ENCODE data around the gene PARD3.

Gene PARD3

GRCh38 chr10:34438741-34439140 lies 376.4 kb downstream of the PARD3 start:
- no peak overlapping the region for H3K4me2 ChIP-seq (ENCODE audit: low read length)
- no peak overlapping the region for H3K27ac ChIP-seq
- H3K4me1 ChIP-seq, result peaks cover 5% of the 10 kb centered on the region
- no peaks in the 10 kb centered on the region for H3K36me3 ChIP-seq (ENCODE audit: control insufficient read depth, insufficient read depth, low read length)
- TF ChIP-seq, protein P1, sequence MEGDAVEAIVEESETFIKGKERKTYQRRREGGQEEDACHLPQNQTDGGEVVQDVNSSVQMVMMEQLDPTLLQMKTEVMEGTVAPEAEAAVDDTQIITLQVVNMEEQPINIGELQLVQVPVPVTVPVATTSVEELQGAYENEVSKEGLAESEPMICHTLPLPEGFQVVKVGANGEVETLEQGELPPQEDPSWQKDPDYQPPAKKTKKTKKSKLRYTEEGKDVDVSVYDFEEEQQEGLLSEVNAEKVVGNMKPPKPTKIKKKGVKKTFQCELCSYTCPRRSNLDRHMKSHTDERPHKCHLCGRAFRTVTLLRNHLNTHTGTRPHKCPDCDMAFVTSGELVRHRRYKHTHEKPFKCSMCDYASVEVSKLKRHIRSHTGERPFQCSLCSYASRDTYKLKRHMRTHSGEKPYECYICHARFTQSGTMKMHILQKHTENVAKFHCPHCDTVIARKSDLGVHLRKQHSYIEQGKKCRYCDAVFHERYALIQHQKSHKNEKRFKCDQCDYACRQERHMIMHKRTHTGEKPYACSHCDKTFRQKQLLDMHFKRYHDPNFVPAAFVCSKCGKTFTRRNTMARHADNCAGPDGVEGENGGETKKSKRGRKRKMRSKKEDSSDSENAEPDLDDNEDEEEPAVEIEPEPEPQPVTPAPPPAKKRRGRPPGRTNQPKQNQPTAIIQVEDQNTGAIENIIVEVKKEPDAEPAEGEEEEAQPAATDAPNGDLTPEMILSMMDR (IDR thresholded peaks at IDR 0.05), result no peak
- H3K9me3 ChIP-seq (ENCODE audit: control insufficient read depth, low read length), result no peaks in the 10 kb centered on the region
- H3K27me3 ChIP-seq (ENCODE audit: control insufficient read depth, insufficient read depth, low read length), result no peaks in the 10 kb centered on the region
- no peak overlapping the region for H3K4me3 ChIP-seq (ENCODE audit: low read depth, low read length)
- no peaks in the 10 kb centered on the region for H3K79me2 ChIP-seq
- H3K9ac ChIP-seq, result no peak overlapping the region
- no peak overlapping the region for H2AFZ ChIP-seq

GRCh38 chr10:34437906-34438305 lies 377.2 kb downstream of the PARD3 start:
- Histone ChIP-seq H3K4me2 (ENCODE audit: low read length) (no peak overlapping the region), H3K4me1 (peaks cover 5% of the 10 kb centered on the region), H3K79me2 (no peaks in the 10 kb centered on the region), H2AFZ (no peak overlapping the region), H3K27me3 (ENCODE audit: control insufficient read depth, insufficient read depth, low read length) (no peaks in the 10 kb centered on the region), H3K4me3 (ENCODE audit: low read depth, low read length) (no peak overlapping the region), H3K27ac (no peak overlapping the region), H3K9me3 (ENCODE audit: control insufficient read depth, low read length) (no peaks in the 10 kb centered on the region), H3K36me3 (ENCODE audit: control insufficient read depth, insufficient read depth, low read length) (no peaks in the 10 kb centered on the region), H3K9ac (no peak overlapping the region)
- TF ChIP-seq, protein P1 (IDR thresholded peaks at IDR 0.05), result no peak

GRCh38 chr10:34434119-34434594 lies 380.9 kb downstream of the PARD3 start:
- Histone ChIP-seq H3K4me3 (ENCODE audit: low read depth, low read length) (no peak overlapping the region), H3K4me1 (peaks cover 5% of the 10 kb centered on the region), H3K9me3 (ENCODE audit: control insufficient read depth, low read length) (no peaks in the 10 kb centered on the region), H3K36me3 (ENCODE audit: control insufficient read depth, insufficient read depth, low read length) (no peaks in the 10 kb centered on the region), H3K79me2 (no peaks in the 10 kb centered on the region), H3K27me3 (ENCODE audit: control insufficient read depth, insufficient read depth, low read length) (no peaks in the 10 kb centered on the region), H2AFZ (no peak overlapping the region), H3K27ac (no peak overlapping the region), H3K4me2 (ENCODE audit: low read length) (no peak overlapping the region), H3K9ac (no peak overlapping the region)
- TF ChIP-seq, protein P1 (IDR thresholded peaks at IDR 0.05), result no peak

DNA sequence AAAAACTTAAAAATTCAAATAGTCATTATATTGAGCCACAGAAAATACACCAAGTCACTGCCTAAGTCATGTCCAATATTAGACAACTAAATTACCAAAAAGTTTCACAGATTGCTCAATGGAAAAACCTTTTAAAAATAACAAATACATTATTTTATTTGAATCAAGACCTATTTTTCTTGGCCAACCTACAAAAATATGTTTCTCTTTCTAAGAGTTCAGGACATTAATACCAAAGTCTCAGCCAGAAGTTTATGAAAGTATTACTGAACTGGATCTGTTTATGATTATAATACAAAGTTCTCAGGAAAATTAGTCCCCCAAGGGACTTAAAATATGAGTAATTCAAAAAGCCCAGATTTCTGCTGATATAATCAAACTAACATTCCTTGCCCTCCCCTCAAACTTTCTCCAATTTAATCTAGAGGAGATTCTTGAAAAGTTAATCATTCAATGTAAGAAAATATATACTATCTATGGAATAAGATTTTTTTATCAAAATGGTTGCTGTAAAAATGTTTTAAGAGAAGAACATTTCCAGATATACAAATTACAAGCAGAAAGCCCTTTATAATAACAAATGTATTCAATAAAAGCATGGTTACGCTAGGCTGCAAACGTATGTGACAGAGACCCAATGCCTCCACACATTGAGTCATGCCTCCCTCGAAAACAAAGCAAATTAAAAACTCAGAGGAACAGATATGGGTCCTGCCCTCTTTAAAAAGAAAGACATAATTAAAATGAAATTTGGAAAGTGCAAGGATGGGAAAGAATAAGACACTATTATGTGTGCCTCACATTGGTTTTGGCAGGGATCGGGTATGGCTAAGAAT lies 381.6 kb downstream of the PARD3 start:
- H3K9me3 ChIP-seq (ENCODE audit: control insufficient read depth, low read length), result no peaks in the 10 kb centered on the region
- H3K27me3 ChIP-seq (ENCODE audit: control insufficient read depth, insufficient read depth, low read length), result no peaks in the 10 kb centered on the region
- H2AFZ ChIP-seq, result no peak overlapping the region
- H3K79me2 ChIP-seq, result no peaks in the 10 kb centered on the region
- H3K4me1 ChIP-seq, result peaks cover 5% of the 10 kb centered on the region
- H3K4me2 ChIP-seq (ENCODE audit: low read length), result no peak overlapping the region
- TF ChIP-seq, protein P1 (IDR thresholded peaks at IDR 0.05), result no peak
- H3K27ac ChIP-seq, result no peak overlapping the region
- H3K4me3 ChIP-seq (ENCODE audit: low read depth, low read length), result no peak overlapping the region
- H3K36me3 ChIP-seq (ENCODE audit: control insufficient read depth, insufficient read depth, low read length), result no peaks in the 10 kb centered on the region
- H3K9ac ChIP-seq, result no peak overlapping the region

DNA sequence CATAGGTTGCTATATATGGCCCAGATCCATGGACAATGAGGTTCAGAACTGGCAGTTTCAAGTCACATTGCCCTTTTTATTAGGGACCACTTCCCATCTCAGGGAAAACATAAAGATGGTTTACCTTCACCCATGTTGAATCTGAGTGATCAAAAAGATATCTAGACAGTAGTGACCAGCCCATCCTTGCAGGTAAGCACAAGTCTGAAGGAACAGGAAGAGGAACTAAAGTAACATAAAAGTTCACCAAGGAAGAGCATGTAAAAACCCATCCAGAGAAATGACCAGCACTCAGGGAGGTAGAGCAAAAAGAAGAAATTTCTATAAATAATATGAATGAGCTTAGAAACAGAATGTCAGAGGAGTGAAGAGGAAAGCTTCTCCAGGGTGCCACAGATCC lies 382.5 kb downstream of the PARD3 start:
- no peak overlapping the region for H3K9ac ChIP-seq

More for the DNA sequence above, 382.5 kb downstream of the PARD3 start:
- H3K4me1 ChIP-seq, result peaks cover 5% of the 10 kb centered on the region
- TF ChIP-seq, protein P1 (IDR thresholded peaks at IDR 0.05), result no peak
- peaks cover 3% of the 10 kb centered on the region for H3K79me2 ChIP-seq
- H3K36me3 ChIP-seq (ENCODE audit: control insufficient read depth, insufficient read depth, low read length), result no peaks in the 10 kb centered on the region
- no peaks in the 10 kb centered on the region for H3K27me3 ChIP-seq (ENCODE audit: control insufficient read depth, insufficient read depth, low read length)
- no peak overlapping the region for H3K27ac ChIP-seq
- H3K9me3 ChIP-seq (ENCODE audit: control insufficient read depth, low read length), result no peaks in the 10 kb centered on the region
- no peak overlapping the region for H2AFZ ChIP-seq
- H3K4me3 ChIP-seq (ENCODE audit: low read depth, low read length), result no peak overlapping the region
- H3K4me2 ChIP-seq (ENCODE audit: low read length), result no peak overlapping the region

All from parathyroid adenoma (tissue), 2 donors.